HEK293T (cell line): ENCODE data around the gene ABCC2.

Source experiments
- BHLHE40 ChIP-seq: fragments of 450-650 bp; IDR thresholded peaks from 2 replicates; pipeline ENCODE4 v1.6.1; 2016; ENCODE audit warnings: mild to moderate bottlenecking, moderate library complexity, borderline replicate concordance
- FOXK2 ChIP-seq: fragments of 450-650 bp; IDR thresholded peaks from 2 replicates; pipeline ENCODE4 v1.6.1; 2016; ENCODE audit warnings: mild to moderate bottlenecking
- HDGF ChIP-seq: fragments of 450-650 bp; IDR thresholded peaks from 2 replicates; pipeline ENCODE4 v1.6.1; 2017; ENCODE audit warnings: antibody characterized with exemption, borderline replicate concordance
- PKNOX1 ChIP-seq: fragments of 450-650 bp; IDR thresholded peaks from 2 replicates; pipeline ENCODE4 v1.6.1; 2016
- SP1 ChIP-seq: fragments of 450-650 bp; IDR thresholded peaks from 2 replicates; pipeline ENCODE4 v1.6.1; 2017
- SUZ12 ChIP-seq: fragments of 450-650 bp; IDR thresholded peaks from 2 replicates; pipeline ENCODE4 v1.6.1; 2016; ENCODE audit warnings: mild to moderate bottlenecking

- no peak for TF ChIP-seq PKNOX1
- TF ChIP-seq HDGF = no peak
- TF ChIP-seq BHLHE40 = no peak
- TF ChIP-seq FOXK2 = no peak
- no peak for TF ChIP-seq SUZ12
- TF ChIP-seq SP1 = no peak
Measured at GRCh38 chr10:99809931-99810615, 27.6 kb downstream of the ABCC2 start.
